Measurements from ENCODE around the gene CPVL.

Gene CPVL

GRCh38 chr7:28958235-28958979, 187.9 kb downstream of the CPVL start, which contains the start of gene TRIL:
TRIL (minus strand) TSS chr7:28958330; CDS start chr7:28958046, 284 bp downstream.
- no peak for TF ChIP-seq CTCF (IDR thresholded peaks at IDR 0.05)
- H3K27ac ChIP-seq = peak within 1 kb of the TSS in 1 of 2 donors; percentile 32
- DNase-seq (ENCODE audit: low spot score) = peak; percentile 79
- peak within 1 kb of the TSS; percentile 76 for H3K4me3 ChIP-seq

GRCh38 chr7:28957751-28958234, 188.5 kb downstream of the CPVL start:
- TF ChIP-seq CTCF (IDR thresholded peaks at IDR 0.05) = no peak
- no peak for DNase-seq (ENCODE audit: low spot score)
- peak overlapping the region in 1 of 2 donors; percentile 32 for H3K27ac ChIP-seq
- H3K4me3 ChIP-seq = peak overlapping the region; percentile 76

GRCh38 chr7:28957064-28957750, 189.1 kb downstream of the CPVL start:
- no peak for DNase-seq (ENCODE audit: low spot score)
- Histone ChIP-seq H3K27ac (peak overlapping the region in 1 of 2 donors; percentile 43), H3K4me3 (peak overlapping the region; percentile 76)
- no peak for TF ChIP-seq CTCF (IDR thresholded peaks at IDR 0.05)

- H3K27ac ChIP-seq = peak overlapping the region in 1 of 2 donors; percentile 43
- no peak for DNase-seq (ENCODE audit: low spot score)
- H3K4me3 ChIP-seq = peak overlapping the region; percentile 76
- TF ChIP-seq CTCF (IDR thresholded peaks at IDR 0.05) = peak; percentile 37
Observed at GRCh38 chr7:28956608-28957063, 189.7 kb downstream of the CPVL start.

- Histone ChIP-seq H3K4me3 (peak overlapping the region; percentile 76), H3K27ac (peak overlapping the region in 1 of 2 donors; percentile 43)
- TF ChIP-seq CTCF (IDR thresholded peaks at IDR 0.05) = no peak
- peak; percentile 74 for DNase-seq (ENCODE audit: low spot score)
Observed at GRCh38 chr7:28955718-28956607, 190.4 kb downstream of the CPVL start.

GRCh38 chr7:28955356-28955717, 191.0 kb downstream of the CPVL start:
- DNase-seq (ENCODE audit: low spot score) = no peak
- Histone ChIP-seq H3K27ac (peak overlapping the region in 1 of 2 donors; percentile 43), H3K4me3 (peak overlapping the region; percentile 76)
- TF ChIP-seq CTCF (IDR thresholded peaks at IDR 0.05) = no peak

Measured in coronary artery (tissue), 2 donors.